Stimulated activated memory B cell treated with anti-CD40 and anti-IgM and Interleukin-4, amounts not matched to agents 10 μg/mL and 1 μg/mL and 100 μg/mL, for 72 hours (primary cell): ENCODE results near the gene AKT1S1.

Source experiments
- ATAC-seq: fragments of 150-1000 bp; cut with Tn5 transposase; 2 replicates; pipeline ENCODE4 v1.10.0; 2021
- H3K27ac Mint-ChIP-seq: one replicate; pipeline ENCODE4 v1.8.0; 2022; ENCODE audit warnings: mild to moderate bottlenecking, mixed read lengths
- H3K27me3 Mint-ChIP-seq: one replicate; pipeline ENCODE4 v1.8.0; 2022; ENCODE audit warnings: mixed read lengths
- H3K36me3 Mint-ChIP-seq: one replicate; pipeline ENCODE4 v1.8.0; 2022; ENCODE audit warnings: mixed read lengths
- H3K4me1 Mint-ChIP-seq: one replicate; pipeline ENCODE4 v1.8.0; 2022; ENCODE audit warnings: mixed read lengths
- H3K4me3 Mint-ChIP-seq: one replicate; pipeline ENCODE4 v1.8.0; 2022; ENCODE audit warnings: mild to moderate bottlenecking, moderate library complexity, mixed read lengths
- H3K9me3 Mint-ChIP-seq: one replicate; pipeline ENCODE4 v1.8.0; 2022; ENCODE audit warnings: mixed read lengths

The AKT1S1 gene

DNA sequence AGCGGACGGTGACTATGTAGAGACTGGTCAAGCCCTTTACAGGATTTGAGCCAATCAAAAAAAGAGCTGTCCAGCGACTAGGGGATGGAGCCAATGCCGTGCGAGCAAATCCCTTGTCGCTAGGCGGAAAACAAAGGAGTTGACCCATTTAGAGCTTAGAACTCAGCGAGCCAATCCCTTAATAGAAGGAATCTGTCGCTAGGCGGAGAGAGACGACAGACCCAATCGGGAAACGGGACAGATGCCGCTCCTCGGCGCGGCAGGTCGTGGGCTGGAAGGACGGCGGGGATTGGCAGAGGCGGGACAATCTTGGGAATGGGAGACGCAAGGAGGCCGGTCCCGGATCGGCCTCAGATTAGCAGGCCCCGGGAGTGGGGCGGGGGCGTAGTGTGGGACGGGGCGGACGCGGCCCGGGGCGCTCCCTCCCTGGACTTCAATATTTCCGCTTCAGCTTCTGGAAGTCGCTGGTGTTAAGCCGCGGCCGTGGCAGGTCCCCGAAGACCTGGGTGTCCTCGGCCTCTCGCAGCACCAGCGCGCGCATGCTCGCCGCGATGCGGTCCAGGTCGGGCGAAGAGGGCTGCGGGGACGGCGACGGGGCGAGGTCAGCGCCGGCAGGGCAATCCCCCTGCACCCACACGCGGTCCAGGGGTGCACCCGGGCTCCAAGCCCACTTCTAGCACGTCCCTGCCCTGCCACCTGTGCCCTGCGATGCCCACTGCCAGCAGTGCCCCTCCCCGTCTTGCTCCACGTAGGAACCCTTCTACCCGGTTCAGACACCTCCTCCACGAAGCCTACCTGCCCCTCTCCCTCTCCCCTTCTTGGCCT lies 7.5 kb downstream of the AKT1S1 start:
- Mint-ChIP-seq H3K4me1 (peaks cover 53% of the 10 kb centered on the region), H3K27me3 (no peaks in the 10 kb centered on the region), H3K4me3 (no peak overlapping the region), H3K36me3 (peaks cover 18% of the 10 kb centered on the region), H3K27ac (no peak overlapping the region), H3K9me3 (no peaks in the 10 kb centered on the region)
- ATAC-seq: peak; percentile 87

DNA sequence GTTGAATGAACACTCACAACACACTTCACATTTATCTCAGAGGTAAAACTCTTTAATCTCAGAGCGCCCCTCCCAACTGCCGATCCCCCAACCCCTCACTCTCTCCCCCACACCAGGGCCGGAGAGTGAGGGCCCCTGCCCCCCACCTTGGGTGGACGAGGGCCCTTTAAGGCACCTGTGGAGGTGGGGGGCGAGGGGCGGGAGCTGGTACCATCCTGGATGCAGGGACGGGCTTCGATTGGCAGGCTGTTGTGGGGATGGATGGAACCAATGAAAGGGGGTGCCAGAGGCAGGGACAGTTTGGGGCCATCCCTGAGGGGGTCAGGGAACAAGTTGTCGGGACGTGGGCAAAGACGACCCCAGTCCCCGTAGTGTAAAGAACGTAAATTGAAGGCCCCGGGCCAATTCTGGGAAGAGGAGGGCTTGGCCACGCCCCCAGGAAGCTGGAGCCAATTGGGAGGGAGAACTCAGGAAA lies 8.1 kb downstream of the AKT1S1 start:
- peak; percentile 31 for ATAC-seq
- H3K9me3 Mint-ChIP-seq: no peaks in the 10 kb centered on the region
- peaks cover 25% of the 10 kb centered on the region for H3K36me3 Mint-ChIP-seq
- no peak overlapping the region for H3K27ac Mint-ChIP-seq
- no peaks in the 10 kb centered on the region for H3K27me3 Mint-ChIP-seq
- H3K4me3 Mint-ChIP-seq: no peak overlapping the region
- peaks cover 59% of the 10 kb centered on the region for H3K4me1 Mint-ChIP-seq

DNA sequence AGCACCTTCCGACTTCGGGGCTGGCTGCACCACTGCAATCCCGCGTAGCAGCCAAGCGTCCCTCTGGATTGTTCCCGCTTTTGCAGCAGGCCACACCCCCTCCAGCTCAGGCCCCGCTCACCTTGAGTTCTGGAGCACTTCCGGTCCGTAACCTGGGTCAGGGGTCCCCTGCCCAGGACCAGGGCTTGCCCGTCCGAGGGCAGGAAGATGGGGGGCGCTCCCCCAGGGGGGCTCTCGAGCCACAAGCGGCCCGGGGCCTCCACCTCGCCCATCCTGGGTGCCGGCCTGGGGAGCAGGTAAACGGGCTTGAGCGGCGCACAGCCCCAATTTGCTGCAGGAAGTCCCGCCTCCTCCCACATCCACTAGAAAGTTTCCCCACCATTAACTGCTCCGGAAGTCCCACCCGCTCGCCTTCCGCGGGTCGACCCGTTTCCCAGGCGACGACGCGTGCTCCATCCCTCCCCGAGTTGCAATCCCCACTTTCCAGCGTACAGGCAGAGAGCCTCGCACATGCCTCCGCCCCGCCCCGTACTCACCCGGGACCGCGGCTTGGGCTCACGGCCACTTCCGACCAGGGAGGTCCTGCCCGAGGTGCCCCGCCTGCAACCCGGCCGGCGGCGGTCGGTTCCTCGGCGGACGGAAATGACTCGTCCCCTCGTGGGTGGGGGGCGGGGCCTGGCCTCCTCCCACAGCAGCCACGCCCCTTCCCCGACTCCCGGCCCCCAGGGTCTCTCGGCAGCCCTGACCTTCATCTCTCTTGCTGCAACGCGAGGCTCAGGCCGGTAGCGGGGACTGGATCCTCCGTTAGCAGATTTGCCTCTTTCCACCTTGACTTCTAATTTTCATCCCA lies 10.0 kb downstream of the AKT1S1 start, which contains the start of gene PNKP:
TSS of gene PNKP (minus strand) at position 644 of the 850 bp plus-strand sequence. CDS start at position 272, 372 bp downstream.
- Mint-ChIP-seq H3K4me1 (peaks cover 66% of the 10 kb centered on the region), H3K4me3 (no peak within 1 kb of the TSS), H3K27ac (no peak within 1 kb of the TSS), H3K27me3 (no peaks in the 10 kb centered on the region), H3K9me3 (no peaks in the 10 kb centered on the region), H3K36me3 (peaks cover 40% of the 10 kb centered on the region)
- peak; percentile 76 for ATAC-seq

DNA sequence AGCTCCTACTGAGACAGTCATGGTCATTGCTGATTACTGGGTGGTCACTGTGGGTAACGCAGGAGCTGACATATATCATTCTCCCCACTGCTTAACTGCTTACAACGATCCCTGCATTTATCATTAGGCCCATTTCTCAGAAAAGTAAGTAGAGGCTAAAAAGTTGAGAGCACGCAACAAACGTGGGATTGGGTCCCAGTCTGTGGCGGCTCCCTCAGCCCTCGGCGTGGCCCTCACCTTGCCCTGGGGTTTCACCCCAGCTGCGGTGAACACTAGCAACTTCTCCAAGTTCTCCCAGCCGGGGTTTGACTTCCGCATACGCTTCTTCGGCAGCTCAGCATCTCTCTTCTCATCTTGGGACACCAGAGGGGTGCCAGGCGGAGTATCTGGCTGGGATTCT lies 12.3 kb downstream of the AKT1S1 start:
- Mint-ChIP-seq H3K4me1 (peaks cover 50% of the 10 kb centered on the region), H3K9me3 (no peaks in the 10 kb centered on the region), H3K27ac (no peak overlapping the region), H3K4me3 (no peak overlapping the region), H3K27me3 (no peaks in the 10 kb centered on the region), H3K36me3 (peaks cover 56% of the 10 kb centered on the region)
- ATAC-seq: no peak

DNA sequence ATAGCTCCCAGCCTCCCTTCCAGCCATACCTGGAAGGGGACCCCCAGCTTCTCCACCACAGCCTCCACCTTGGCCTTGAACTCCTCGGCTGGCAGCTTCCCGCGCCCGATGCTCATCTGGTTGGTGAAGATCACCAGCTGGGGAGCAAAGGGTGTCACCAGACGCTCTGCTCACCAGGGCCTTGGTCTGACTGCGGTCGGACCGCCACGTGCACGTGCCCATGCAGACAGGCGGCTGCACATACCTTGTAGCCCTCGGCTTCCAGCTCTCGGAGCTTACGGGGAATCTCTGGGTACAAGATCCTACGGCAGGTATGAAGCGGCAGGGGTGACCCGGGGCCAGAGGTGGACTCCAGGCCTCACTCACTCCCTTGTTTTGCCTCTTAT lies 13.2 kb downstream of the AKT1S1 start:
- no peak overlapping the region for H3K4me3 Mint-ChIP-seq
- ATAC-seq: no peak
- no peaks in the 10 kb centered on the region for H3K9me3 Mint-ChIP-seq
- H3K4me1 Mint-ChIP-seq: peaks cover 50% of the 10 kb centered on the region
- H3K27me3 Mint-ChIP-seq: no peaks in the 10 kb centered on the region
- peaks cover 59% of the 10 kb centered on the region for H3K36me3 Mint-ChIP-seq
- H3K27ac Mint-ChIP-seq: no peak overlapping the region

DNA sequence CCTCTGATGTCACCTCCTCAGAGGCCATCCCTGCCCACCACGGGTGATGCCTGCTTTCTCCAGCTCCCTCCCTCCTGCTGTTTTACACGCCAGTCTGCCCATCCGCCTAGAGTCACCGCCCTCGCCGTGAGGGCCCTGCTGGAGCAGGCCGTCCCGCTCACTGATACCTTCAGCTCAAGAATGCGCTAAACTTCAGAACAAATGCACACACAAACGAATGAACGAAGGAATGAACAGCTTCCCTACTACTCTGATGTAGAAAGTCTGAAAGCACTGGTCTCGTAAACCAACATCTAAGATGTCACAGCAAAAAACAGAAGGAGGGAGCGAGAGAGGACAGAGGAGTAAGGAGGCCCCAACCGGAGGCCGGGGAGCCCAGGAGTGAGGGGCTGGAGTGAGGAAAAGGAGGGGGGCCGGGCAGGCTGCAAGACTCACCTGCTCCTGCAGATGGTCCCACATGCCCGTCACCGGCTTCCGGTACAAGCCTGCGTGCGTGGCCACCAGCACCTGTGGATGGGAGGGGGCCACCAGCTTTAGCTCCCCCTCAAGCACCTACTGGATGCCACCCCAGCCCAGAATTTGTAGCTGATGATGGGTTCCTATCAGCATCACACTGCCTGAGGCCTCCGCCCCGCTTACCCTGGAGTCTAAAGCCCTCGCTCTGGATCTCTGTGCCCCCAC lies 13.8 kb downstream of the AKT1S1 start:
- peaks cover 50% of the 10 kb centered on the region for H3K4me1 Mint-ChIP-seq
- H3K9me3 Mint-ChIP-seq: no peaks in the 10 kb centered on the region
- H3K36me3 Mint-ChIP-seq: peaks cover 64% of the 10 kb centered on the region
- no peak for ATAC-seq
- no peak overlapping the region for H3K4me3 Mint-ChIP-seq
- H3K27me3 Mint-ChIP-seq: no peaks in the 10 kb centered on the region
- H3K27ac Mint-ChIP-seq: no peak overlapping the region

DNA sequence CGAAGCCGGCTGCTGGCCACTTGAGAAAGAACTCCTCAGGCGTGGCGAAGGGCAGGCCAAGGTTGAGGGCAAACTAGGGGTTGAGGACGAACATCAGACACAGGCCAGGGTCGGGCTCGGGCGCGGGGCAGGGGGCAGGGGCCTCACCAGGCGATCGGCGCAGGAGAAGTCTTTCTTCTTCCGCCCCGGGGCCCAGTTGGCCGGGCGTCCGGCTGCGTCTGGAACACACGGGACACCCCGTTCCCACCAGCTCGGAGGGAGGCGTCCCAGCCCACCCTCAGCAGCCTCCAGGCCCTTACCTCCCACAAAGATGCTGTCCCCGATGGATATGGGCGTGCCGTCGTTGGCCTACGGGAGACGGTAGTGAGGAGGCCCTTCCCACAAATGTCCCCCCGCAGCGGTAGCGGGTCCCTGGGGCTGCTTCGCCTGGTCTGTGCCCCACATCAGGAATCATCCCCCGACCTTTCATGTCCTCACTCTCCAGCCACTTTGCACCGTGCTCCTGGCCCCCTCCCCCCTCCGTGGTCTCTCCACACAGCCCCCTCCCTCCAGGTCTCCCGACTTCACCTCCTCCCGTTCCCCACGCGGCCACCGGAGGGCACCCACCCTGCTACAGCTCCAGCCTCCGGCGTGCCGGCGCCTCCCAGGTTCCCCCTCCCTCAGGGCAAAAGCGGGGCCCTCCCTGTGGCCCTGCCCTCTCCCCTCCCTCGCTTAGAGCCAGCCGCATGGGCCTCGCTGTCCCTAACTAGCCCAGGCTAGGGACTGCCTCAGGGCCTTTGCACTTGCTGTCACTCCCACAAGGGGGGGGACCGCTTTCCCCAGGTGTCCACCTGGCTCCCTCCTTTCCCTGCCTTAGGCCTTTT lies 14.5 kb downstream of the AKT1S1 start:
- H3K9me3 Mint-ChIP-seq: no peaks in the 10 kb centered on the region
- H3K27me3 Mint-ChIP-seq: no peaks in the 10 kb centered on the region
- peaks cover 70% of the 10 kb centered on the region for H3K36me3 Mint-ChIP-seq
- no peak overlapping the region for H3K27ac Mint-ChIP-seq
- ATAC-seq: no peak
- no peak overlapping the region for H3K4me3 Mint-ChIP-seq
- H3K4me1 Mint-ChIP-seq: peaks cover 43% of the 10 kb centered on the region

DNA sequence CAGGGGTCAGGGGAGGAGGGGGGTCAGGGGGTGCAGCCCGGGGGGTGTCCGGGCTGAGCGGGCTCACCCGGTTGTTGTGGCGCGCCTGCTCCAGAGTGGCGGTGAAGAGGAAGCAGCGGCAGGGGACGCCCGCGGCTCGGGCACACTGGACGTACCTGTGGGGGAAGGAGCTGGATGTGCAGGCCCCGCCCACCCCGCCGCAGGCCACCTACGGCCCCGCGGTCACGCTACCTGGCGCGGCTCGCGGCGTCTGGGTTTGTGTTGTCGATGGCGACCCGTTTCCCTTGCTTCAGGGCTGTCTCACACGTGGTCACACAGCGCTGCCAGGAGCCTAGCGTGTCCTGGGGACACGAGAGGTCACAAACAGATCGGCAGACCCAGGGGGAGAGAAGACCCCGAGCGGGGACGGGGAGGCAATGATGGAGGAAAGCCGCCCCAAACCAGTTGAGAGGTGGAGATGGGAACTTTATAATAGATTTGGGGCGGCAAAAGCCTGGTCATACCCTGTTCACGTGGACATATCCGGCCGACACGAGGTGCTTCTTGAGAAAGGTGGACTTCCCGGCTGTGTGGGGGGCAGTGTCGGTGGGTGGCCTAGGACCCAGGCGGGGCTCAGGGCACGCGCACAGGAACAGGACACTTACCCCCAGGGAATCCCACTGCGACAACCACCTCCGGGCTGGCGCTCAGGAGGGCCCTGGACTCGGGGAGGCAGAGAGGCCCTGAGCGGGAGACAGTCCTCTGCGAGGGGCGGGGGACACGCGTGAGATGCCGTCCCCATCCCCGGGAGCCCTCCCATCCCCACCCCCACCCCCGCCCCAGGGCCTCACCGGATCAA lies 15.4 kb downstream of the AKT1S1 start:
- ATAC-seq: peak; percentile 24
- H3K9me3 Mint-ChIP-seq: no peaks in the 10 kb centered on the region
- H3K27me3 Mint-ChIP-seq: no peaks in the 10 kb centered on the region
- peaks cover 68% of the 10 kb centered on the region for H3K36me3 Mint-ChIP-seq
- H3K4me3 Mint-ChIP-seq: no peak overlapping the region
- peaks cover 36% of the 10 kb centered on the region for H3K4me1 Mint-ChIP-seq
- H3K27ac Mint-ChIP-seq: no peak overlapping the region

DNA sequence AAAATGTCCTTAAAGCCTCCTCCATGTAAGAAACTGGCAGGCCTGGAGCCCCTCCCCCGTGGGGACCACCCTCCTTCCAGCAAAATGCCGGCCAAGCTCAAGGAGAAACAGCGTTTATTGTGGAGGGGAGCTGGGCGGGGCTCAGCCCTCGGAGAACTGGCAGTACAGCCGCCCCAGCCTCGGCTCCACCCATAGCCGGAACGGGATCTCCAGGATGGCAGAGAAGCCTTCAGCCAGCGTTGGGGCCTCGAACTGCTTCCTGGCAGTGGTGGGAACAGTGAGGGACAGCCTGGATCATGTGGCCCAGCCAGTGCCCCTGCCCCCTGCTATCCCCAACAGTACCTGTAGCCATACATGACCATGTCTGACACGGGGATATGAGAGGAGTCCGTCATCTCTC lies 16.0 kb downstream of the AKT1S1 start:
- no peak overlapping the region for H3K27ac Mint-ChIP-seq
- H3K36me3 Mint-ChIP-seq: peaks cover 61% of the 10 kb centered on the region
- H3K4me3 Mint-ChIP-seq: no peak overlapping the region
- H3K4me1 Mint-ChIP-seq: peaks cover 32% of the 10 kb centered on the region
- no peaks in the 10 kb centered on the region for H3K27me3 Mint-ChIP-seq
- no peaks in the 10 kb centered on the region for H3K9me3 Mint-ChIP-seq
- no peak for ATAC-seq

DNA sequence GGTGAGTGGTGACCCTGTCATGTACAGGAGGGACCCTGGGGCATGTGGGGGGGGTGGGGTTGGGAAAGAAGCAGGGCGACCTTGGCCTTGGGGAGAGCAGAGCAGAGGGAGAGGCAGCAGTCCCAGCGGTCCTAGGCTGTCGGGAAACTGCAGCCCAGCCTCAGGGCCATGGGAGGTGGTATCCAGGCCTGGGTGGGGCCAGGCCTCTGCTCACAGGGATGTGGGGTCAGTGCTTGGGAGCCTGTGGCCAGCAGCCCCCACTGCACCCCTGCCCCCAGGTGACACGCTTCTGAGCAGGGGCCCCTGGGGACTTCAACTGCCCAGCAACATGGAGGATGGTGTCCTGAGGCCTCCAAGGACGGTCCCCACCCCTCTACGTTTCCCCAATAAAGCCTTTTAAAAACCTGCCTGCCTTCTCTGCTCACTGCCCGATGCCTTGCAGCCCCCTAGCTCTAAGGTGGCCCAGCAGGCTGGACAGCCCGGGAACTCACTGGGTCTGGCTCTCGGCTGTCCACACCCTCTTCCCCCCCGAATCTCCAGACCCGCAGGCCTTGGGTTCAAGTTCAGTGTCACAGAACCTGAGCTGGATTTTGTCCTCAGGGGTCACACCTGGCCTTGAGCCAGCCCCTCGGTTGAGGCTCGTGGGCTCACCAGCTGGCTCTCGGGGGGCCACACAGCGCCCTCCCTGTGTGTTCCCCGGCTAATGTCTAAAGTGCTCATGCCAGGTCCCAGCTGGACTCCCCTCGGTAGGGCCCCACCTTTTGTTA lies 16.6 kb downstream of the AKT1S1 start:
- H3K27me3 Mint-ChIP-seq: no peaks in the 10 kb centered on the region
- H3K36me3 Mint-ChIP-seq: peaks cover 60% of the 10 kb centered on the region
- H3K9me3 Mint-ChIP-seq: no peaks in the 10 kb centered on the region
- ATAC-seq: no peak
- peaks cover 31% of the 10 kb centered on the region for H3K4me1 Mint-ChIP-seq
- no peak overlapping the region for H3K27ac Mint-ChIP-seq
- no peak overlapping the region for H3K4me3 Mint-ChIP-seq

DNA sequence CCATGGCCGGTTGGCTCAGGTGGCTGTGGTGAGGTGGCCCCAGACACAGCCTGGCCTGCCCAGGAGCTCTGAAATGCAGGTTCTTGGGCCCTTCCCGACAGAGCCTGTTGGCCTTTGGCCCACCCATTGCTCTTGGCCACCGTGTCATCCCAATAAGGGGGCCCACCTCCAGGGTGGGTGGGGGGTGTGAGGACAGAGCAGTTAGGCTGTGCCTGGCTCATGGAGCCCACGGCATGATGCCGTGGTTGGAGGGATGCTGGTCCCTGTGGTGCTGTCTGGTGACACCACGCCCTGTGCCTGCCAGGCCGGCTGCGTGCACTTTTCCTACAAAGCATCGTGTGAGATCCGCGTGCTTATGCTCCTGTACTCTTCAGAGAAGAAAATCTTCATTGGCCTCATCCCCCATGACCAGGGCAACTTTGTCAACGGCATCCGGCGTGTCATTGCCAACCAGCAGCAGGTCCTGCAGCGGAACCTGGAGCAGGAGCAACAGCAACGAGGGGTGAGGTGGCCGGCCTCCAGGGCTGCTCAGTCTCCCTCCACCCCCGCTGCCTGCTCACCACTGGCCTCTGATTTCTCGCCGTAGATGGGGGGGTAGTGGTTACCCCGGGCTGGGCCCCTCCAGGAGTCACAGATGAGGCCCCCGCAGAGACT lies 17.3 kb downstream of the AKT1S1 start:
- Mint-ChIP-seq H3K27me3 (no peaks in the 10 kb centered on the region), H3K36me3 (peaks cover 61% of the 10 kb centered on the region)
- no peak for ATAC-seq

DNA sequence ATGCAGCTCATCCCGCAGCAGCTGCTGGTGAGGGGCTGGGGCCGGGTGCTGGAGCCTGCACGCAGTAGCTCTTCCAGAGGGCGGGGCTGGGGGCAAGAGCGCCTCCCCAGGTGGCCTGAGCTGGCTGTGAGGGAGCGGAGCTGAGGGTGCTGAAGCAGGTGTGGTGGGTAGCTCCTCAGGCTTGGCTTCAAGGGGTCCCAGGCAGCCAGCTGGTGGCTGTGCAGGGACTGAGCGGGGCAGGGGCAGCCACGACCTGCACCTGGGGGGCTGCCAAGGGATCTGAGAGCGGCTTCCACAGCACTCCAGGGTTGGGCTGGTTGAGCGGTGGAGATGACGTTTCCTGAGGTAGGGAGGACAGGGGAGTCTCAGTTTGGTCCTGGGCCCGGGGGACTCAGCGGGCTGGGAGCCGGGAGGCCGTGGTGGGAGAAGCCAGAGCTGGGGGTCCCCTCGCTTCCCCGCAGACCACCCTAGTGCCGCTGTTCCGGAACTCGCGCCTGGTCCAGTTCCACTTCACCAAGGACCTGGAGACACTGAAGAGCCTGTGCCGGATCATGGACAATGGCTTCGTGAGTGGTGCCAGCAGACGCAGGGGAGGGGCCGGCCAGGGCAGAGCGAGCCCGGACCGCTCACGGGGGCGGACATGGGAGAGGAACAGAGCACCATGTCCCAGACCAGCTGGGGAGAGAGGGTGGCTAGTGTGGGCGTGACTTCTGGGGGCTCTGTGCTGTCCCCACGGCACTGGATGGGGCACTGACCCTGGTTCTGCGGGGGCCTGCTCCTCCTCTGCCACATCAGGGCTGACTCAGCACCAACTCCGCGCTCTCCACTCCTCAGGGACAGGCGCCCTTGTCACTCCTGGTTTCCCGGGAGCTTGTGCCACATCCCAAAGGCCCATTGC lies 18.8 kb downstream of the AKT1S1 start:
- H3K4me1 Mint-ChIP-seq: peaks cover 28% of the 10 kb centered on the region
- H3K36me3 Mint-ChIP-seq: peaks cover 47% of the 10 kb centered on the region
- no peak for ATAC-seq
- no peaks in the 10 kb centered on the region for H3K9me3 Mint-ChIP-seq
- no peak overlapping the region for H3K27ac Mint-ChIP-seq
- no peaks in the 10 kb centered on the region for H3K27me3 Mint-ChIP-seq
- H3K4me3 Mint-ChIP-seq: no peak overlapping the region

More for the DNA sequence above, 17.3 kb downstream of the AKT1S1 start:
- Mint-ChIP-seq H3K27ac (no peak overlapping the region), H3K4me3 (no peak overlapping the region), H3K4me1 (peaks cover 32% of the 10 kb centered on the region), H3K9me3 (no peaks in the 10 kb centered on the region)
